Stimulated activated naive CD4-positive, alpha-beta T cell treated with Interleukin-2 at 50 U/mL for 16 hours (primary cell): ENCODE data around the gene TDRD9.
"Not testable (repeated sequence)": the region's sequence is repeated elsewhere in the genome, so short reads cannot be mapped to it uniquely, and the experiment has no call there.

Source experiments
- DNase-seq: peaks from one replicate; lab custom pipeline; 2025; lab: John Stamatoyannopoulos, UW

Gene TDRD9, protein sequence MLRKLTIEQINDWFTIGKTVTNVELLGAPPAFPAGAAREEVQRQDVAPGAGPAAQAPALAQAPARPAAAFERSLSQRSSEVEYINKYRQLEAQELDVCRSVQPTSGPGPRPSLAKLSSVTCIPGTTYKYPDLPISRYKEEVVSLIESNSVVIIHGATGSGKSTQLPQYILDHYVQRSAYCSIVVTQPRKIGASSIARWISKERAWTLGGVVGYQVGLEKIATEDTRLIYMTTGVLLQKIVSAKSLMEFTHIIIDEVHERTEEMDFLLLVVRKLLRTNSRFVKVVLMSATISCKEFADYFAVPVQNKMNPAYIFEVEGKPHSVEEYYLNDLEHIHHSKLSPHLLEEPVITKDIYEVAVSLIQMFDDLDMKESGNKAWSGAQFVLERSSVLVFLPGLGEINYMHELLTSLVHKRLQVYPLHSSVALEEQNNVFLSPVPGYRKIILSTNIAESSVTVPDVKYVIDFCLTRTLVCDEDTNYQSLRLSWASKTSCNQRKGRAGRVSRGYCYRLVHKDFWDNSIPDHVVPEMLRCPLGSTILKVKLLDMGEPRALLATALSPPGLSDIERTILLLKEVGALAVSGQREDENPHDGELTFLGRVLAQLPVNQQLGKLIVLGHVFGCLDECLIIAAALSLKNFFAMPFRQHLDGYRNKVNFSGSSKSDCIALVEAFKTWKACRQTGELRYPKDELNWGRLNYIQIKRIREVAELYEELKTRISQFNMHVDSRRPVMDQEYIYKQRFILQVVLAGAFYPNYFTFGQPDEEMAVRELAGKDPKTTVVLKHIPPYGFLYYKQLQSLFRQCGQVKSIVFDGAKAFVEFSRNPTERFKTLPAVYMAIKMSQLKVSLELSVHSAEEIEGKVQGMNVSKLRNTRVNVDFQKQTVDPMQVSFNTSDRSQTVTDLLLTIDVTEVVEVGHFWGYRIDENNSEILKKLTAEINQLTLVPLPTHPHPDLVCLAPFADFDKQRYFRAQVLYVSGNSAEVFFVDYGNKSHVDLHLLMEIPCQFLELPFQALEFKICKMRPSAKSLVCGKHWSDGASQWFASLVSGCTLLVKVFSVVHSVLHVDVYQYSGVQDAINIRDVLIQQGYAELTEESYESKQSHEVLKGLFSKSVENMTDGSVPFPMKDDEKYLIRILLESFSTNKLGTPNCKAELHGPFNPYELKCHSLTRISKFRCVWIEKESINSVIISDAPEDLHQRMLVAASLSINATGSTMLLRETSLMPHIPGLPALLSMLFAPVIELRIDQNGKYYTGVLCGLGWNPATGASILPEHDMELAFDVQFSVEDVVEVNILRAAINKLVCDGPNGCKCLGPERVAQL (N-terminal part only)

DNA sequence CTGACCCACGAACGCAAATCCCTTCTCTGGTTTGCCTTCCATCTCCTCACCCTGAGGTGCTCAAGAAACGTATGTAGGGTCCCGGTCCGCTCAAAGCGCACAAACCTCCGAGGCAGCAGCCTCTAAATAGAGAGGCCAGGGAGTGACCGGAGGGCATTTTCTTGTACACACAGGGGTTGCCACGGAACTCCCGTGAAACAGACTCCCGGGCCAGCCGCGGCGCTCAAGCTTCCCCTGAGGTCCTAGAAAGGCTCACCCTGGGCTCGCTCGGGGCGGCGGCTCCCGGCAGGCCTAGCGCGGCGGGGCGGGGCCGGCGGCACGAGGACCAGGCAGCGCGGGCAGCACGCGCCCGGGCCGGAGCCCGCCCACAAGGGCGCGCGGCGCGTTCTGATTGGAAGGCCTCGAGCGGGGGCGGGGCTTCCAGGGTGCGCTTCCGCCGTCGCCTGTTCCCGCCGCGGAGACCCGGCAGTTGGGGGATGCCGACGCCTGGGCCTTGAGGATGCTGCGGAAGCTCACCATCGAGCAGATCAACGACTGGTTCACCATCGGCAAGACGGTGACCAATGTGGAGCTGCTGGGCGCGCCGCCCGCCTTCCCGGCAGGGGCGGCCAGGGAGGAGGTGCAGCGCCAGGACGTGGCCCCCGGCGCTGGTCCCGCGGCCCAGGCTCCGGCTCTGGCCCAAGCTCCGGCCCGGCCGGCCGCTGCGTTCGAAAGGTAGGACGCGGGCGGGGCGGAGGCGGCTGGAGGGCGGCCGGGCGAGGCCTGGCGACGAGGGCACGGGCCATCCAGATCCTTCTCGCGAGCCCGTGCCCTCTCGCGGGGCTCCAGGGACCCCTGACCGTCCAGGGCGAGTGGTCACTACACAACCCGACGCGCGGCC is at the start of gene TDRD9:
TDRD9 (plus strand) TSS at position 446 of the 880 bp plus-strand sequence; CDS start at position 500, 54 bp downstream.
- no peak for DNase-seq

DNA sequence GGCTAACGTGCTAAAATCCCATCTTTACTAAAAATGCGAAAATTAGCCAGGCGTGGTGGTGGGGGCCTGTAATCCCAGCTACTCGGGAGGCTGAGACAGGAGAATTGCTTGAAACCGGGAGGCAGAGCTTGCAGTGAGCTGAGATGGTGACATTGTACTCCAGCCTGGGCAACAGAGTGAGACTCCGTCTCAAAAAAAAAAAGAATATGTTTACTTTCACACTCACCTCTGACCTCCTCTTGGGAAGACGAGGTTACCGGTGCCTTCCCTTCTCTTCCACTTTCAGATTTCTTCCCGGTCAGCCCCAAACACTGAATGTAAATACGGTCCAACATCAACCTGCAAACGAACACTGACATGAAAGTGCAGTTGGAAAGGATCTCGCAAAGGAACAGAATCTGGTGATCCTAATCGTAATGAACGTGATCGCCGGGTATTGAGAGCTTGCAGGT is 49.1 kb upstream of the TDRD9 start:
- no peak for DNase-seq

DNA sequence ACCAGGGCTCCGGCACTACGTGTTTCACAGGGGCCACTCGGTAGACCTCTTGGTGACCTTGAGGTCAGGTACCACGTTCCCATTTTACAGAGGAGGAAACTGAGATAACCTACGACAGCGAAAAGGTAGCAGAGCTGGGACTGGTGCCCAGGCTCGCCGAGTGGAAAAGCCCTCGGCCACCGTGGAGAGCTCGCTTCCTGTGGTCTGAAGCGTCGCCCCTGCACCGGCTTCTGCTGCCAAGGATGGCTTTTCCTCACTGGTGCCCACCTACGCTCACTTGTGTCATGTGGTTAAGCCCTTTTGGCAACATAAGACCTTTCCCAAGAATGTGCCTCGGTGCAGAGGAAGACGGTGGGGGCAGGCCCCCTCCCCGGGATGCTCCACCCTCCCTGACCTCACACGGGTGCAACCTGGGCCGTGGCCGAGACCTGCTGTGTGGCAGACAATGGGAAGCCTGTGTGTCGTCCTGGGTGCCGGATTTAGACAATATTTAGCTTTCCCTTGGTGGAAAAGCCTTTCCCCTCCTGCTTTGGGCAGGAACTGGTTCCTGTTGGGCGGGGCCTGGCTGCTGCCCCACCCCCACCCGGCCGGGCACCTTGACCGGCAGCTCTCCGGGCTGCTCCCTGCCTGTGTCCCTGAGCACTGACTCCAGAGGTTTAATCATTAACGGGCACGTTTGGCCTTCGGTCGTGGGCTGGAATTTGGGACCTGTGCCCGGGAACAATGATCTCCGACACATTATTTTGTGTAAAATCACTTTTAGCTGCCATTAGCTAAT is 48.5 kb upstream of the TDRD9 start:
- no peak for DNase-seq

DNA sequence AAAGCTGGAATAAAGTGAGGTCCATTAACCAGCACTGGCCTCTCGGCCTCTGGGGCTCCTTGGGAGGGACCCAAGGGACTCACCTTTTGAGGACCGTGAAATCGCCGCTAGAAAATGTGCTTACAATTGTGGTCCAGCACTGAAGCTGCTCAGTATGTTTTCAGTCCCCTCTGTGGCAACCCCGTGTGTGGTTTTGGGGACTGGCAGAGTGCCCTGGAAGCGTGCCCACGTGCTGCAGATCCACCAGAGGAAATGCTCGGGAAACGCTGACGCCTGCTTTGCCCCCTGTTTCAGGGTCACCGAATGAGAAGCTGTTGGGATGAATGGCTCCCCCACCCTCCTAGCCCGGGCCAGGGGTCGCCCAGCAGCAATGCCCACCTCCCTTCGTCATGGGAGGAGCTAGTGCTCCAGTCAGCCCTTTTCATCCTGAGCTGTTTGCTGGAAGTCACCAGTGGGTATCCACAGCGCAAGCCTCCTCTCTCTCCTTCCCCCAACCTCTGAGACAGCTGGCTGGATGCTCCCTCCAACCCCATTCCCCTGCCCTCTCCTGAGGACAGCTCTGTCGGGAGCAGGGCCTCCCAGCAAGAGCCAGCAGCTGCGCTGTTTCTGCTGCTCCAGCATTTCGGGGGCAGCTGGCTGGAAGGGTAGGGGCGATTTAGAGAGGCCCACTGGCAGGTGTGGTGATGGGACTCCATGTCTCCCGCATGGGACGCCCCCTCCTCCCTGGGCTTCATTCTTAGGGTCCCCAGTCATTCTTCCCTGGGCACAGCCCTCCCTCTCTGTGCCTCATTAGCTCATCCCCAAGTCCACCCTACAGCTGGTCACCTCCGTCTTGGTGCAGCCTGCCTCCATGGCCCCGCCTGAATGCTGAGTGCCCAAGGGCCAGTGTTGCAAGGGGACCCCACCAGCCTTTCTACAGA is 47.6 kb upstream of the TDRD9 start:
- no peak for DNase-seq

DNA sequence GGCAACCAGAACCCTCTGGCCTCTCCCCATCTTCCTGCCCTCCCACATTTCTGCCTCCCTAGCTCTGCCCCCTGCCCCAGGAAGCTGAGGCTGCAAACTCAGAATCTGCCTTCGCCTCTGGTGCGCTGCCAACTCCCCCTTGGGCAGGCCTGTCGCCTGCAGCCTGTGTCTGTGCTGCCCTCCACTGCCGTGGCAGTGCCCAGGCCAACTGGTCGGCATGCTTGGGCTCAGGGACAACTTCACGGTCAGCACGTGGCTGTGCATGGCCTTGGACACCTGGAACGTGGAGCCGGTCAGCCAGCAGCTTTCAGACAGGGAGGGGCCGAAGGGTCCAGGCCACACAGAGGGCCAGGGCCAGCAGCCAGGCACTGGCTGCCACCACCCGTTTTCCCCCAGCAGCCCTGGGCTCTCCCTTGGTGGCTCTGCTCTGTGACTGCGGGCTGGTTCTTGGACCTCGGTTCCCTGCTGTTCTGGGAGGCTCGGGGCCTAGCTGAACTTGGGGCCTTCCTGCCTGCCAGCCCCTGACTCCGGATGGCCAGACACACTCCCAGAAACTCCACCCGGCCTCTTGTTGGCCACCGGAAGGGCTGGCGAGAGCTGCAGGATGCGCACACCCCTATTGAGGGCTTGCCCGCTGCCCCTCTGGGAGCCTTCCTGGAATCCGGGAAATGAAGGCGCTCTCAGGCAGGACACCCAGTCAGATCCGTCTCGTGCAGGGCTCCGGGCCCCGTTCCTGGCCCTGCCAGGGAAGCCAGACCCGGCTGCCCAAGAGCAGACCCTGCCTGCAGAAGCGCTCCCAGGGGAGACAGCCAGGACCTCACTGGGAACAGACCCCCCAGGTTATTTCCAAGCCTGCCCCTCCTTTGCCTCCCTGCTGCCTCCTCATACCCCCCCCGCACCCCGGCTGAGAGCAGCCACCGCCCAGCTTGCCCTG is 46.7 kb upstream of the TDRD9 start:
- DNase-seq, result no peak

DNA sequence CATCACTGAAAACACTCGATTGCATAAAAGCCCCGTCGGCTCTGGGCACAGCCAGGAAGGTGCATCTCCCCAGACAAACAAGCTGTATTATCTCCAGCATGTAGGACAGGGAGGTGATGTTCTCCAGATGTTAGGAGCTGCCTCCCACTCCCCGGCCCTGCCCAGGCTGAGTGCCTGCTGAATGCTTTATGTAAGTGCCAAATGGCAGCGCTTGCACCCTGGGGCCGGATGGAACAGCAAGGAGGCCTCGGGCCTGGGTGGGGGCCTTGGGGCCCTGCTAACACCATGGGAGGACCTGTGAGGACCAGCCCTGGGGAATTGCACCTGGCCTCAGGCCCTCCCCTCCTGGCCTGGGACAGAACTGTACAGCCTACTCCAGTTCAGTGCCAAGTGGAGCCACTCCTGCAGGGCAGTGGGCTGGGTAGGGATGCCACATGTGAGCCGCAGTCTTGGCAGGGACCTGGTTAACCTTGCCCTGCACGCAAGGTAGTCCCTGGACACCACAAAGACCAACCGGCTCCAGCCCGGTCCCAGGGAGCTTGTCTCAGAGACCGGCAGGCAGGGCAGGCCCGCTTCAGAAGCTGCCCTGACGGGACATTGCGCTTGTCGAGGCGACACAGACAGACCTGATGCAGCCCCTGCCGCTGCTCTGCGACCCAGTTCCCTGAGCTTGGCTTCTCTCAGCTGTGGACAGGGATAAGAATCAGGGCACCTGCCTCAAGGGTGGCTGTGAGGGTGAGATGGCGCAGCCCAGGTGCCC is 45.6 kb upstream of the TDRD9 start:
- no peak for DNase-seq

DNA sequence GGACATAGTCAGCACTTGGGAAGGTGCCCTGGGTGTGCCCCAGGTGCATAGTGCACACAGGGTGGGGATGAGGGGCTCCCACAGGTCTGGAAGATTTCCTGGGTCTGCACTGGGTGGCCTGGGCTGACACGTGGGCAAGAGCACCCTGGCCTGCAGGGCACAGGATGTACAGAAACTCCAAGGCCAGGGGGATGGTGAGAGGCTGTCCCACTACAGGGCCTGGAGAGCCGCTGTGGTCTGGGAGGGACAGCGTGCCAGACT is 45.1 kb upstream of the TDRD9 start:
- no peak for DNase-seq

DNA sequence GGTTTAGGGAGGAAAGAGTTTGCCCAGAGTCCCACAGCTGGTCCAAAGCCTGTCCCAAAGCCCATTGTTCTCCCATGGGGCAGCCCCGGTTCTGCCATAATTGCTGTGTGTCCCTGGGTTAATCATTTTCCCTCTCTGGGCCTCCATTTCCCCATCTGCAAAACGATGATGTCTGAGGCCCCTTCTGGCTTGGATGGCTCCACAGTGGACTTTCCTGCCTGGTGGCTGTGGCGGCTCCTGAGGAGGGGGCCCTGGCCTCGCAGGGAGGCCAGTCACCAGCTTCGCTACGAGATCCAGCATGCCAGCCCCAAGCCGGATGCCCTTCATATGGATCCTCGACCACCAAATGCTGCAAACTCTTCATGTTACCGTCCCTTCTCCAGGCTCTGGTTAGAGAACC is 43.4 kb upstream of the TDRD9 start:
- no peak for DNase-seq

DNA sequence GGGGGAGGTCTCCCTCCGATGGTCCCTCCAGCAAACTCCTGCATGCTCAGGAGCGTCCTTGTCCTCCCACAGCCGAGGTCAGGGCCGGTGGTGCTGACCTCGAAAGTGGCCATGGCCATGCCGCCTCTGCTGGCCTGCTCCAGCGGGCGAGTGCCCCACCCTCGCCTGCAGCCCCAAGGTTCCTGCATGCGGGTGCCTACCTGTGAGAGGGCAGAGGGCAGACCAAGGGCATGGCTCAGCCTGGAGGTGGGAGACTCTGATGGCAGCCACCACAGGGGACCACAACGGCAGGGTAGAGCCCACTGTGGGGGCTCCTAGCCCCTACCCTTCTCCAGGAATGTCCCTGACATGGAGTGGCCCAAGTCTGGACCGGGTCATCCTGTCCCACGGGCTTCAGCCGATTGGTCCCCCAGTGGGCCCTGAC is 42.7 kb upstream of the TDRD9 start:
- DNase-seq, result no peak

DNA sequence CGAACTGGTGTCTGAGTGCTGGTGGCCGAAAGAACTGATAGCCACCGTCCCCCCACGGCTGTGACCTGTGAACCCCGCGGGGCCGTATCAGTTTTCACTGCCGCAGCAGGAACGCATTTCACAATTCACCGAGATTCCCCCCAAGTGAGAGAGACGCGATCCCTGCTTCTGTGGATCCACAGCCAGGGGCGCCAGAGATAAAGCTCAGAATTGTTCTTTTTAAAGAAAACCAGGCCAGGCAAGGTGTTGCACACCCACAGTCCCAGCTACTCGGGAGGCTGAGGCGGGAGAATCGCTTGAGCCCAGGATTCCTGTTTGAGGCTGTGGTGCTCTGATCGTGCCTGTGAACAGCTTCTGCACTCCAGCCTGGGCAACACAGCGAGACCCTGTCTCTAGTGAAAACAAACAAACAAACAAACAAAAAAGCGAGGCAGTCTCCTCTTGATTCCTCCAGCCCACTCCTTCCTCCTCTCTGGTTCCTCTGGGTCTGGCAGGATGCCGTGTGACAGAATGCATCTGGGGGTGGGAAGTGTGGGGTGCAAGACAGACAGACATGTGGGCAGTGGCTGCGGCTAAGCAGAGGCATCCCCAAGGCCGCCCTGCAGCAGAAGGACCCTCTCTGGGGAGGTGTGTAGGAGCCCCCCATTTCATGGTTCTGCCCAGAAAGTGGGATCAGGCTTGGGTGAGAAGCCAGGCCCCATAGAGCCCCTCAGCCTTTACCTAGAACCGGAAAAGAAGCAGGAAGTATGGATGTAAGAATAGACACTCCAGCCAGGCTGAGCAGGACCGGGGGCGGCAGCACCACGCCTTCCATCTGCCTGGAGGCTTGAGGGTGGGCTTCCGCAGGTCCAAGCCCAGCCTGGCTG is 41.7 kb upstream of the TDRD9 start:
- no peak for DNase-seq

DNA sequence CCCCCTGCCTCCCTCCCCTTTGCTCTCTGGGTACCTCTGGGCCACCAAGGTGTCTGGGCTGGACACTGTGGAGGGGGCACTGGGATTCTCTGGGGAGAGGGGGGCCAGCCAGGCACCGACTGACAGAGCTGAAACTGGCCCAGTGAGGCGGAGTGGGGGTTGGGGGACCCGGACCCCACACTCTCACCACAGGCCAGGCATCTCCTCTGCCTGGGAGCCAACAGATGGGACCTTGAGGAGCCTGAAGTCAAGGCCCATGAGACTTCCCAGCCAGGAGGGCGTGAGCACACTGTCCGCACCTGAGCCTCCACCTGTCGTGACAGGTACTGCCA is 41.1 kb upstream of the TDRD9 start:
- no peak for DNase-seq

DNA sequence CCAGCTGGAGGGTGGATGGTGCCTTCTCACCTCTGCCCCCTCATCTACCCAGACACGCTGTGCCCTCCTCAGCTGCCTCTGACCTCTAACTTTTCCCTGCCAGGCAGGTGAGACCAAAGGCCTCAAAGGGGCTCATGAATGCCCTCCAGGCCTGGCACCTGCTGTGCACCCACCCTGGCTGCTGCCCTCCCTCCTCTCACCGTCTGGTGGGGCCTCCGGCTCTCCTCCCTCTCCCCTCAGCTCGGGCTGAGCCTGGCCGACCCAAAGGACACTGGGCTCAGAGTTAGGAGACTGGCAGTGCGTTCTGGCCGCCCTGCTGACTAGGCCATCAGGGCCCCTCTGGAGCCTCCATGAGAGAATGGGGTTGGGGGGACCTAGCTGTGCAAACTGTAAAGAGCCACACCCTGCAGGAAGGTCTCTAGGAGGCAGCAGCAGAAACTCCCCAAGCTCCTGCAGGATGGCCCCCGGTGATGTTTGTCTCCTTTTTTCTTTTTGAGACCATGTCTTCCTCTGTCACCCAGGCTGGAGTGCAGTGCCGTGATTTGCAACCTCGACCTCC is 40.6 kb upstream of the TDRD9 start:
- no peak for DNase-seq

DNA sequence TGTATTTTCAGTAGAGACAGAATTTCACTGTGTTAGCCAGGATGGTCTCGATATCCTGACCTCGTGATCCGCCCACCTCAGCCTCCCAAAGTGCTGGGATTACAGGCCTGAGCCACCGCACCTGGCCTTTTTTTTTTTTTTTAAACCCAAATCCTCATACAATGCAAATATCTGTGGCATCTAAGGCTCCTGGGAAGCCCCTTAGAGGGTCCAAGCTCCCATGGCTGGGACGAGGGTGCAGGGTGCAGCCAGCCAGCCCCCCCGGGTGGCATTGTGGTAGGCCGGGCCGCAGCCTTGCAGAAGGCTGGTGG is 39.3 kb upstream of the TDRD9 start:
- DNase-seq, result not testable (repeated sequence)

DNA sequence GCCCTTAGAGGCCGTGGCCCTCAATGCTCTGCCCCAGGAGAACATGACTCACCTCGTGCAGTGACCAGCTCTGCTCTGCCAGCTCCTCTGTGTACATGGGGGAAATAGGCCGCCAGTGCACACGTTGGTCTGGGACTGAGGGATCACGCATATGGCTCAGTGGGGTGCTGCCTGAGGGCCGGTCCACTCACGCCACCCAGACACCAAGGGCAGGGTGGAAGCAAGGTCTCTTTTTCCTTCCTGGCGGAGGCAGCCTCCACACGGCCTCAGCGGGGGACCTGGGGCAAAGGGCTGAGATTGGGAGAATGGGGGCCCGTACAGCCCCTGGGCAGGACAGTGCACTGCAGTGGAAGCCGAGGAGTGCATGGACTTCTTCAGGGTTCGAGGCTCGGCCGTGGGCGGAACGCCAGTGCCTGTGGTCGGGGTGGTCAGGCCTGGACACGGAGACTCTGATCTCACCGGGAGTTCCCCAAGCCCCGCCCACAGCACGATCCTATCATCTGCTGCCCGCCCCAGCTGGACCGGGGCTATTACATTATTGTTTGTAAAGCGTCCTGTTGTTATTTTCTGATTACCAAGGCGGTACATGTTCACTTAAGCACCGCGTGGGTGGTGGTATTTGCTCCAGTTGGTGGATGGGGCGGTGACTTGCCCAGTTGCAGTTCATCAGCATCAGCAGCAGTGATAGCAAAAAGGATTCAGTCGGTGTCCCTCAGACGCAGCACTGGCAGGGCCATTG is 38.8 kb upstream of the TDRD9 start:
- DNase-seq, result no peak

DNA sequence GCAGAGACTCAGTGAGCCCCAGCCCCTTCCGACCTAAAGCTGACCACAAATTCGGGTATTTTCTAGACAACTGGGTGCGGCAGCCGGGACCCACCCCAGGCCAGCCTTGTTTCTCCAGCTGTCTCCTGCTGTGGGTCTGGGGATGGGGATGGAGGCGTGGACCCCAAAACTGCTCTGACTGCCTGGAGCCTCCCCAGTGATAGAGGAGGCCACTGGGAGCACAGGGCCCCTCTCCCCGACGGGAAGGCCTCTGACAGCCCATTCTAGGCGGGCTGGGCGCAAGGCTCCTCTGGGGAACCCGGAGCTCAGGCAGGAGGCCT is 38.2 kb upstream of the TDRD9 start:
- DNase-seq, result no peak
